Heart right ventricle (tissue), 16 donors: ENCODE results near the gene PRKAR1B. TPM values are rescaled to one million over a fixed set of nuclear protein-coding genes. Genes with fewer than 3 reads are reported as not detected.
A peak's percentile ranks its signal among the peaks of the same experiment; 100 is the strongest.

Experiments used
- ATAC-seq, 8 donors: fragments of 200-7000 bp; cut with Tn5 transposase; one replicate each; pipeline ENCODE4 v1.9.1; 2020; ENCODE audit warnings: mild to moderate bottlenecking in 8 of 8, moderate library complexity in 8 of 8, moderate number of reproducible peaks in 1 of 8
- DNase-seq, 2 donors: peaks; one replicate each; pipeline ENCODE4 v3.0.0-alpha.2; 2020
- H3K27ac ChIP-seq, 10 donors: fragments of 200-600 bp; sonication (generic) in 2 of 10; one replicate each; pipeline versions ENCODE4 v1.5.0 to v1.8.0; 2020 to 2022; ENCODE audit warnings: mild to moderate bottlenecking in 3 of 10
- H3K27me3 ChIP-seq, 7 donors: fragments of 200-600 bp; one replicate each; pipeline ENCODE4 v1.8.0; 2021 to 2022; ENCODE audit warnings: mild to moderate bottlenecking in 2 of 7
- H3K36me3 ChIP-seq, 9 donors: fragments of 200-600 bp; sonication (generic) in 1 of 9; one replicate each; pipeline versions ENCODE4 v1.5.0 to v1.8.0; 2020 to 2022; ENCODE audit warnings: mild to moderate bottlenecking in 2 of 9
- H3K4me1 ChIP-seq, 9 donors: fragments of 200-600 bp; sonication (generic) in 1 of 9; one replicate each; pipeline versions ENCODE4 v1.5.0 to v1.8.0; 2020 to 2022; ENCODE audit warnings: mild to moderate bottlenecking in 4 of 9
- H3K4me3 ChIP-seq, 10 donors: fragments of 200-600 bp; sonication (generic) in 2 of 10; one replicate each; pipeline versions ENCODE4 v1.5.0 to v1.8.0; 2020 to 2022; ENCODE audit warnings: mild to moderate bottlenecking in 7 of 10, moderate library complexity in 2 of 10
- H3K9me3 ChIP-seq, 11 donors: fragments of 200-600 bp in 10 of 11; sonication (generic) in 2 of 11; one replicate each; pipeline versions ENCODE4 v1.5.0 to v1.8.0; 2013 to 2022; ENCODE audit warnings: mild to moderate bottlenecking in 2 of 11, control low read depth in 1 of 11, moderate library complexity in 1 of 11
- CTCF ChIP-seq, 9 donors: fragments of 200-600 bp; sonication (generic) in 2 of 9; IDR thresholded peaks; one replicate each; pipeline versions ENCODE4 v1.5.0 to v1.8.0; 2021 to 2022; ENCODE audit warnings: antibody characterized with exemption in 9 of 9, mild to moderate bottlenecking in 5 of 9, moderate library complexity in 1 of 9
- WGBS, 2 donors: extraction: QIAGEN DNeasy Blood & Tissue Kit; methylation state at CpG; one replicate each; pipeline ENCODE4 v1.1.7; 2013; ENCODE audit warnings: inconsistent platforms in 1 of 2; 5-methylcytosine and 5-hydroxymethylcytosine counted together
- intact Hi-C, 10 donors: fragments of 100-400 bp; cut with DNase I; formaldehyde crosslinking; loops; one replicate each; pipeline versions ENCODE4 v1.11.1 to v1.14.2; 2022
- polyA plus RNA-seq, 2 donors: library from polyadenylated mRNA; stranded (reverse); fragments of 200-250 nt; gene quantifications; one replicate each; pipeline ENCODE4 v1.2.3, GENCODE V29; 2013
- total RNA-seq, 10 donors: library from RNA; stranded (reverse); fragmentation: NEBNext Ultra II Directional in 3 of 10; extraction: Animal tissue kit (Norgen Biotek cat#: 25700) in 3 of 10; gene quantifications; one replicate each; pipeline versions ENCODE4 v1.2.1 to v1.2.4, GENCODE V29; 2021 to 2023
- donor health status: Arrhythmogenic right ventricular cardiomyopathy.
- donor health status: ischemic (EF 13 %, LVEDD 7.1; RV severe dilation, severe dysfunction).
- donor health status: healthy with polysubstance abuse.
- donor health status: DM: no; HTN: yes; CAD: no.
- donor health status: DM: no; HTN: no; CAD: no.
- donor health status: ischemic (EF 25% LVEDD 6.9; RV normal size, moderate dysfunction).
- donor health status: ischemic (EF 25% LVEDD 5.7; RV mildly dilated, moderate dysfunction).
- donor health status: healthy.
- donor health status: DM: yes; HTN: yes; CAD: no.
- donor health status: Ischemic cardiomyopathy.
- donor health status: ischemic (EF 35%, LVEDD 5.7; RV mildly dilated, moderate dysfunction).
- donor health status: nonischemic (EF 11% LVEDD 7.7; RV severe dilation, severe dysfunction).
- donor health status: DM: yes; HTN: yes; CAD: no.
- donor health status: PGD.
- donor health status: ischemic (EF 29% LVEDD 5.4; RV normal size, mild dysfunction).
- donor health status: nonischemic (EF 23%, LVEDD 6.1; RV moderate dilation, normal function).

Gene PRKAR1B
- total and polyA plus RNA-seq, 12 donors, result 5.0 to 24.5 (median 20.6) TPM

GRCh38 chr7:501526-501925 lies 225.6 kb downstream of the PRKAR1B start:
- Histone ChIP-seq H3K4me3 (no peak overlapping the region), H3K4me1 (peaks cover 0 to 33% (median 23%) of the 10 kb centered on the region in 9 donors), H3K27me3 (no peaks in the 10 kb centered on the region), H3K9me3 (no peaks in the 10 kb centered on the region), H3K27ac (no peak overlapping the region), H3K36me3 (peaks cover 0 to 67% (median 32%) of the 10 kb centered on the region in 9 donors)
- no peak for ATAC-seq
- intact Hi-C loops, result loop anchor here in 1 of 10 donors (10.0 kb wide), 1 partner anchor 233 kb away; no protein-coding TSS in a partner anchor
- WGBS, 2 donors, result 94 to 95% methylated on average over 7 of the region's 7 CpGs
- TF ChIP-seq CTCF (IDR thresholded peaks at IDR 0.05), result no peak
- peak in 1 of 2 donors; percentile 0 for DNase-seq

- H3K27me3 ChIP-seq, result no peaks in the 10 kb centered on the region
- peaks cover 0 to 66% (median 34%) of the 10 kb centered on the region in 9 donors for H3K36me3 ChIP-seq
- no peak overlapping the region for H3K4me3 ChIP-seq
- WGBS, 2 donors, result 91 to 92% methylated on average over 35 of the region's 35 CpGs
- no peak for TF ChIP-seq CTCF (IDR thresholded peaks at IDR 0.05)
- H3K4me1 ChIP-seq, result peaks cover 0 to 33% (median 23%) of the 10 kb centered on the region in 9 donors
- no peaks in the 10 kb centered on the region for H3K9me3 ChIP-seq
- ATAC-seq (no peak), DNase-seq (peak in 1 of 2 donors; percentile 9)
- intact Hi-C loops, result loop anchor here in 1 of 10 donors (10.0 kb wide), 1 partner anchor 234 kb away; no protein-coding TSS in a partner anchor
- H3K27ac ChIP-seq, result no peak overlapping the region
Observed at GRCh38 chr7:500521-501420, 226.3 kb downstream of the PRKAR1B start.

- DNase-seq, result no peak
- no peak for TF ChIP-seq CTCF (IDR thresholded peaks at IDR 0.05)
- Histone ChIP-seq H3K36me3 (peaks cover 0 to 66% (median 34%) of the 10 kb centered on the region in 9 donors), H3K9me3 (no peaks in the 10 kb centered on the region), H3K4me1 (peaks cover 0 to 27% (median 20%) of the 10 kb centered on the region in 9 donors), H3K4me3 (no peak overlapping the region), H3K27ac (no peak overlapping the region), H3K27me3 (no peaks in the 10 kb centered on the region)
- intact Hi-C loops, result loop anchor here in 2 of 10 donors (10.0 kb wide), 2 partner anchors 125 to 235 kb away; no protein-coding TSS in a partner anchor
- WGBS, 2 donors, result 94 to 96% methylated on average over 20 of the region's 20 CpGs
- ATAC-seq, result no peak
Observed at GRCh38 chr7:499853-500485, 227.1 kb downstream of the PRKAR1B start.

Other genes with a start within 250 kb of the PRKAR1B start
- gene PDGFA, start 207.4 kb downstream of the PRKAR1B start, total RNA-seq, result 10 to 100 TPM; 16.7 to 38.5 (median 27.9) TPM
- 10 to 100 TPM; 14.3 to 18.3 TPM for gene PDGFA, start 207.4 kb downstream of the PRKAR1B start, polyA plus RNA-seq
- 10 to 100 TPM; 18.0 to 30.0 (median 25.3) TPM for gene DNAAF5, start 582 bp downstream of the PRKAR1B start, total RNA-seq
- gene DNAAF5, start 582 bp downstream of the PRKAR1B start, polyA plus RNA-seq, result 10 to 100 TPM; 10.4 to 12.8 TPM
- gene SUN1, start 105.2 kb upstream of the PRKAR1B start, total RNA-seq, result 100 to 1,000 TPM; 129 to 211 (median 183) TPM
- gene SUN1, start 105.2 kb upstream of the PRKAR1B start, polyA plus RNA-seq, result 100 to 1,000 TPM in 1 of 2 donors, 10 to 100 TPM in 1; 69.2 to 203 TPM
- gene GET4, start 149.3 kb upstream of the PRKAR1B start, total RNA-seq, result 10 to 100 TPM; 14.7 to 25.0 (median 20.4) TPM
- 10 to 100 TPM; 32.8 to 38.6 TPM for gene GET4, start 149.3 kb upstream of the PRKAR1B start, polyA plus RNA-seq
- gene ADAP1, start 227.4 kb upstream of the PRKAR1B start, total RNA-seq, result 10 to 100 TPM in 5 of 10 donors, 1 to 10 TPM in 5; 5.2 to 14.9 (median 9.7) TPM
- gene ADAP1, start 227.4 kb upstream of the PRKAR1B start, polyA plus RNA-seq, result 10 to 100 TPM in 1 of 2 donors, 1 to 10 TPM in 1; 2.3 to 13.5 TPM
- 1 to 10 TPM; 3.7 to 9.1 (median 6.1) TPM for gene COX19, start 248.3 kb upstream of the PRKAR1B start, total RNA-seq
- 1 to 10 TPM; 4.7 to 6.9 TPM for gene COX19, start 248.3 kb upstream of the PRKAR1B start, polyA plus RNA-seq